Activated CD8-positive, alpha-beta memory T cell treated with anti-CD3 and anti-CD28 coated beads, Interleukin-2, amount 50 U/mL, for 1 hour (primary cell): ENCODE data around the gene SLFN13.
"Not testable (repeated sequence)": the region's sequence is repeated elsewhere in the genome, so short reads cannot be mapped to it uniquely, and the experiment has no call there.

Source experiments
- DNase-seq: peaks from one replicate; pipeline ENCODE4 v3.0.0-alpha.2; 2020; ENCODE audit errors: extremely low read depth

The SLFN13 gene

GRCh38 chr17:35433075-35433894 is 15.3 kb downstream of the SLFN13 start:
- DNase-seq = peak; percentile 77

GRCh38 chr17:35432176-35433074 is 16.1 kb downstream of the SLFN13 start, which contains the start of gene SLFN12:
Gene SLFN12, minus strand, starts transcription at chr17:35432500. Its CDS starts 9,472 bp downstream, at chr17:35423028.
- peak; percentile 19 for DNase-seq

- no peak for DNase-seq
Observed at GRCh38 chr17:35429702-35430101, 18.9 kb downstream of the SLFN13 start.

GRCh38 chr17:35428229-35428628 is 20.3 kb downstream of the SLFN13 start:
- no peak for DNase-seq

- no peak for DNase-seq
Observed at GRCh38 chr17:35423761-35424160, 24.8 kb downstream of the SLFN13 start.

GRCh38 chr17:35421069-35421468 is 27.5 kb downstream of the SLFN13 start:
- DNase-seq = not testable (repeated sequence)

- no peak for DNase-seq
Observed at GRCh38 chr17:35416659-35417058, 31.9 kb downstream of the SLFN13 start.

- DNase-seq = not testable (repeated sequence)
Observed at GRCh38 chr17:35414707-35415106, 33.9 kb downstream of the SLFN13 start.

- DNase-seq = no peak
Observed at GRCh38 chr17:35414247-35414646, 34.3 kb downstream of the SLFN13 start.

- DNase-seq = no peak
Observed at GRCh38 chr17:35407531-35407930, 41.0 kb downstream of the SLFN13 start.

GRCh38 chr17:35406568-35406967 is 42.0 kb downstream of the SLFN13 start:
- DNase-seq = no peak

- no peak for DNase-seq
Observed at GRCh38 chr17:35404360-35404759, 44.2 kb downstream of the SLFN13 start.

GRCh38 chr17:35393783-35394182 is 54.8 kb downstream of the SLFN13 start:
- not testable (repeated sequence) for DNase-seq

- no peak for DNase-seq
Observed at GRCh38 chr17:35390663-35391062, 57.9 kb downstream of the SLFN13 start.

- no peak for DNase-seq
Observed at GRCh38 chr17:35390156-35390555, 58.4 kb downstream of the SLFN13 start.

GRCh38 chr17:35387496-35387895 is 61.1 kb downstream of the SLFN13 start:
- no peak for DNase-seq
